K562 (cell line): ENCODE data around the gene POR. TPM values are rescaled to one million over a fixed set of nuclear protein-coding genes. Genes with fewer than 3 reads are reported as not detected.

Experiments used
- CBFA2T2 ChIP-seq: fragments of 450-650 bp; conservative IDR thresholded peaks from 2 replicates; pipeline ENCODE4 v1.6.1; 2017; ENCODE audit warnings: mild to moderate bottlenecking
- CBX3 ChIP-seq, 2 experiments: IDR thresholded peaks; 1 replicate in 1 of 2; 2 replicates in 1 of 2; pipeline ENCODE4 v1.6.1; 2012; ENCODE audit warnings: inconsistent platforms in 2 of 2, low read length in 2 of 2, borderline replicate concordance in 1 of 2, control low read depth in 1 of 2
- DACH1 ChIP-seq: fragments of 450-650 bp; IDR thresholded peaks from 2 replicates; pipeline ENCODE4 v1.6.1; 2018; ENCODE audit not compliant: partially characterized antibody
- E2F3 ChIP-seq: fragments of 250-450 bp; sonication (Bioruptor Pico); IDR thresholded peaks from 2 replicates; pipeline ENCODE4 v1.4.0; 2020; ENCODE audit warnings: mild to moderate bottlenecking
- KDM1A ChIP-seq, 2 experiments: fragments of 450-650 bp; IDR thresholded peaks; 2 replicates each; pipeline ENCODE4 v1.6.1; 2016; ENCODE audit warnings: mild to moderate bottlenecking in 2 of 2
- MCM5 ChIP-seq: fragments of 450-650 bp; IDR thresholded peaks from 2 replicates; pipeline ENCODE4 v1.6.1; 2016; ENCODE audit warnings: low read depth
- PHB2 ChIP-seq: fragments of 450-650 bp; IDR thresholded peaks from 2 replicates; pipeline ENCODE4 v1.6.1; 2017; ENCODE audit warnings: low read depth
- RBM34 ChIP-seq: fragments of 200-400 bp; formaldehyde crosslinking; IDR thresholded peaks from 2 replicates; pipeline ENCODE4 v1.6.1; 2018; ENCODE audit warnings: low read length, borderline replicate concordance; ENCODE audit not compliant: insufficient read depth
- TCF3 ChIP-seq: sonication (generic); formaldehyde crosslinking; IDR thresholded peaks from 2 replicates; pipeline ENCODE4 v1.4.0; 2020; ENCODE audit warnings: mild to moderate bottlenecking, missing genetic modification reagents
- ZBTB7A ChIP-seq: IDR thresholded peaks from 2 replicates; pipeline ENCODE4 v1.6.1; 2011; ENCODE audit warnings: low read depth, mild to moderate bottlenecking, low read length, moderate library complexity, borderline replicate concordance; ENCODE audit not compliant: control insufficient read depth
- ZNF133 ChIP-seq: fragments of 250-450 bp; sonication (Bioruptor Pico); IDR thresholded peaks from 2 replicates; pipeline ENCODE4 v1.4.0; 2020; ENCODE audit warnings: mild to moderate bottlenecking
- ZNF584 ChIP-seq: fragments of 200-800 bp; sonication (Bioruptor generic); IDR thresholded peaks from 2 replicates; pipeline ENCODE4 v1.6.1; 2016; ENCODE audit warnings: low read depth, mild to moderate bottlenecking, missing genetic modification characterization, missing compliant biosample characterization
- ZNF592 ChIP-seq: fragments of 450-650 bp; IDR thresholded peaks from 2 replicates; pipeline ENCODE4 v1.6.1; 2017; ENCODE audit warnings: antibody characterized with exemption, mild to moderate bottlenecking
- polyA plus RNA-seq, 8 experiments: library from polyadenylated mRNA; depleted of rRNA in 4 of 8; stranded (reverse) in 5 of 8; unstranded in 3 of 8; fragments of >200 nt; fragmentation: Nextera tagmentation in 2 of 8; fragmentation: Illumina TruSeq in 1 of 8; extraction: Ambion mirVana in 2 of 8; extraction: Trizol in 1 of 8; gene quantifications; 2 replicates each; pipeline versions ENCODE4 v1.2.1 to v1.2.3, GENCODE V29; 2011 to 2014; ENCODE audit warnings: inconsistent platforms in 1 of 8, missing spikeins in 1 of 8
- total RNA-seq, 7 experiments: library from RNA; depleted of rRNA in 6 of 7; stranded (reverse); fragments of >200 nt in 6 of 7; fragmentation: Illumina TruSeq in 2 of 7; extraction: Trizol in 2 of 7; gene quantifications; 2 replicates each; pipeline versions ENCODE4 v1.2.1 to v1.2.3, GENCODE V29; 2011 to 2021; ENCODE audit warnings: low replicate concordance in 1 of 7
- TF ChIP-seq, protein P1 (sequence below): fragments of 450-650 bp; IDR thresholded peaks from 2 replicates; pipeline ENCODE4 v1.6.1; 2016; ENCODE audit warnings: borderline replicate concordance

The POR gene
- total and polyA plus RNA-seq, 9 of the 15 experiments (the other 6 are each of a cell fraction or from before 2014, with no cell fraction given): 4.7 to 142 (median 40.8) TPM

DNA sequence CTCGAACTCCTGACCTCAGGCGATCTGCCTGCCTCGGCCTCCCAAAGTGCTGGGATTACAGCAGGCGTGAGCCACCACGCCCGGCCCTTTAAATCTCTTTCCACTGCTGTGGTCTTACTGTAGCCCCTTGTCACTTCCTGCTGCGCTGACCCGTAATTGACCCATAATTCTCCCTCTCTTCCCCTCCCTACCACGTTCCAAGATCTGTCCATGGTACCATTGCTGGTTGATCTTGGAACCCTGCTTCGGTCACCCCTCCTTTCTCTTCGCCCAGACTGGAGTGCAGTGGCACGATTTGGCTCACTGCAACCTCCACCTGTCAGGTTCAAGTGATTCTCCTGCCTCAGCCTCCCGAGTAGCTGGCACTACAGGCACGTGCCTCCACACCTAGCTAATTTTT lies 6.5 kb downstream of the POR start (continued):
- no peak for TF ChIP-seq DACH1
- no peak for TF ChIP-seq CBX3 (IDR thresholded peaks at IDR 0.05; ENCODE audit: borderline replicate concordance in 1 of 2, low read length in 2 of 2)
- no peak for TF ChIP-seq ZNF133 (CRISPR knock-in tag)
- no peak for TF ChIP-seq ZNF584 (CRISPR knock-in tag)
- TF ChIP-seq TCF3 (CRISPR knock-in tag): peak; percentile 32; the same call in 1 of the 2 replicates
- no peak for TF ChIP-seq CBFA2T2
- TF ChIP-seq KDM1A (IDR thresholded peaks at IDR 0.05): 0 out of 4 replicates have a peak, but pooled peaks of 1 of the 2 experiments have one; percentile 25
- TF ChIP-seq PHB2: no peak
- TF ChIP-seq E2F3: no peak
- peak; percentile 89 for TF ChIP-seq ZBTB7A
- TF ChIP-seq, protein P1, sequence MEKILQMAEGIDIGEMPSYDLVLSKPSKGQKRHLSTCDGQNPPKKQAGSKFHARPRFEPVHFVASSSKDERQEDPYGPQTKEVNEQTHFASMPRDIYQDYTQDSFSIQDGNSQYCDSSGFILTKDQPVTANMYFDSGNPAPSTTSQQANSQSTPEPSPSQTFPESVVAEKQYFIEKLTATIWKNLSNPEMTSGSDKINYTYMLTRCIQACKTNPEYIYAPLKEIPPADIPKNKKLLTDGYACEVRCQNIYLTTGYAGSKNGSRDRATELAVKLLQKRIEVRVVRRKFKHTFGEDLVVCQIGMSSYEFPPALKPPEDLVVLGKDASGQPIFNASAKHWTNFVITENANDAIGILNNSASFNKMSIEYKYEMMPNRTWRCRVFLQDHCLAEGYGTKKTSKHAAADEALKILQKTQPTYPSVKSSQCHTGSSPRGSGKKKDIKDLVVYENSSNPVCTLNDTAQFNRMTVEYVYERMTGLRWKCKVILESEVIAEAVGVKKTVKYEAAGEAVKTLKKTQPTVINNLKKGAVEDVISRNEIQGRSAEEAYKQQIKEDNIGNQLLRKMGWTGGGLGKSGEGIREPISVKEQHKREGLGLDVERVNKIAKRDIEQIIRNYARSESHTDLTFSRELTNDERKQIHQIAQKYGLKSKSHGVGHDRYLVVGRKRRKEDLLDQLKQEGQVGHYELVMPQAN: peak; percentile 33; the same call in 1 of the 2 replicates
- no peak for TF ChIP-seq MCM5
- TF ChIP-seq RBM34: no peak
- no peak for TF ChIP-seq ZNF592
